ENCODE results near the gene MRAS.

DNA sequence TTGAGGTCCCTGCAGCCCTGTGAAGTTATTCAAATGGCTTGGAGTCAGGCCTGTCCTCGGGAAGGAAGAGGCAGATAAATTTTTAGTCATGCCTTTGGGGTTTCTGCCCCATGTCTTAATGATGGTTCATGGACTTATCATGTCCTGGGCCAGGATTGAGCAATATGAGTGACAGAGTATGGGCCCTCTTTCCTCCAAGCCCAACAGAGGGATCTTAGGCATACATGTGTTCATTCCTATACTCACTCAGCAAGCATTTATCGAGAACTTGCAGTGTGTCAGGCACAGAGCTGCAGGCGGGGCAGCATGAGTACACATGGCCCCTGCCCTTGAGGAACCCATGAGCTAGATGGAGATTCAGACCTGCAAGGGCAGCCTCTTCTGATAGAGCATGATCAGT is 92.2 kb downstream of the MRAS start:
- TF ChIP-seq, protein P1, sequence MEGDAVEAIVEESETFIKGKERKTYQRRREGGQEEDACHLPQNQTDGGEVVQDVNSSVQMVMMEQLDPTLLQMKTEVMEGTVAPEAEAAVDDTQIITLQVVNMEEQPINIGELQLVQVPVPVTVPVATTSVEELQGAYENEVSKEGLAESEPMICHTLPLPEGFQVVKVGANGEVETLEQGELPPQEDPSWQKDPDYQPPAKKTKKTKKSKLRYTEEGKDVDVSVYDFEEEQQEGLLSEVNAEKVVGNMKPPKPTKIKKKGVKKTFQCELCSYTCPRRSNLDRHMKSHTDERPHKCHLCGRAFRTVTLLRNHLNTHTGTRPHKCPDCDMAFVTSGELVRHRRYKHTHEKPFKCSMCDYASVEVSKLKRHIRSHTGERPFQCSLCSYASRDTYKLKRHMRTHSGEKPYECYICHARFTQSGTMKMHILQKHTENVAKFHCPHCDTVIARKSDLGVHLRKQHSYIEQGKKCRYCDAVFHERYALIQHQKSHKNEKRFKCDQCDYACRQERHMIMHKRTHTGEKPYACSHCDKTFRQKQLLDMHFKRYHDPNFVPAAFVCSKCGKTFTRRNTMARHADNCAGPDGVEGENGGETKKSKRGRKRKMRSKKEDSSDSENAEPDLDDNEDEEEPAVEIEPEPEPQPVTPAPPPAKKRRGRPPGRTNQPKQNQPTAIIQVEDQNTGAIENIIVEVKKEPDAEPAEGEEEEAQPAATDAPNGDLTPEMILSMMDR (IDR thresholded peaks at IDR 0.05), result no peak
- TF ChIP-seq EP300 (IDR thresholded peaks at IDR 0.05) (no peak), POLR2A (IDR thresholded peaks at IDR 0.05) (no peak)
